PC-9 (cell line): ENCODE data around the gene COL15A1.

Experiments
- CTCF ChIP-seq: fragments of 200-600 bp; sonication (generic); conservative IDR thresholded peaks from 2 replicates; pipeline ENCODE4 v1.6.1; 2017; ENCODE audit warnings: mixed run types, antibody characterized with exemption, mild to moderate bottlenecking, moderate library complexity
- EZH2 ChIP-seq: fragments of 200-600 bp; sonication (generic); IDR thresholded peaks from 2 replicates; pipeline ENCODE4 v1.8.0; 2017; ENCODE audit warnings: antibody characterized with exemption, low read depth

- no peak for TF ChIP-seq CTCF
- TF ChIP-seq EZH2 = no peak
Measured at GRCh38 chr9:98957826-98958225, 14.1 kb downstream of the COL15A1 start.
